Endothelial cell of umbilical vein (primary cell): ENCODE data around the gene HDAC4. TPM values are rescaled to one million over a fixed set of nuclear protein-coding genes. Genes with fewer than 3 reads are reported as not detected.

Experiments used
- BruUV-seq: library from RNA; stranded (reverse); fragments of 400-500 nt; replicated peaks from 2 replicates; lab custom pipeline; 2021; lab: Mats Ljungman, UMichigan
- CTCF ChIA-PET: fragments of 300-600, 350-600 bp; sonication (Branson Sonifier 250); formaldehyde crosslinking; loops from one replicate; lab custom pipeline; 2021; ENCODE audit warnings: antibody characterized with exemption, inconsistent platforms; lab: Charles Lee
- POLR2A ChIA-PET: fragments of 300-600, 350-600 bp; sonication (Branson Sonifier 250); formaldehyde crosslinking; loops from one replicate; lab custom pipeline; 2021; ENCODE audit warnings: antibody characterized with exemption, inconsistent platforms; lab: Charles Lee
- DNase-seq: peaks from one replicate; pipeline ENCODE4 v3.0.0-alpha.2; 2011; ENCODE audit warnings: low read depth, low spot score
- FAIRE-seq: peaks from 2 replicates; lab custom pipeline; 2011; peaks lifted over from hg19 to GRCh38; lab: Jason Lieb, UNC
- H2AFZ ChIP-seq: 2 replicates; pipeline ENCODE4 v1.6.0; 2012; ENCODE audit warnings: low read depth, low read length, control low read depth, inconsistent platforms
- H3K27ac ChIP-seq: 2 replicates; pipeline ENCODE4 v1.5.1; 2011; ENCODE audit warnings: low read depth, mild to moderate bottlenecking, control low read depth, low read length, moderate library complexity; ENCODE audit not compliant: insufficient read depth
- H3K27me3 ChIP-seq, 2 experiments: 2 replicates each; pipeline versions ENCODE4 v1.6.0 to v1.6.1; 2011; ENCODE audit warnings: low read length in 2 of 2, mixed read lengths in 1 of 2; ENCODE audit not compliant: control insufficient read depth in 2 of 2, insufficient read depth in 2 of 2
- H3K36me3 ChIP-seq, 2 experiments: 2 replicates in 1 of 2; 3 replicates in 1 of 2; pipeline ENCODE4 v1.5.1; 2011; ENCODE audit warnings: low read length in 2 of 2, mild to moderate bottlenecking in 1 of 2, moderate library complexity in 1 of 2; ENCODE audit not compliant: control insufficient read depth in 2 of 2, insufficient read depth in 2 of 2; ENCODE audit errors: extremely low read depth in 1 of 2
- H3K4me1 ChIP-seq: 3 replicates; pipeline ENCODE4 v1.5.1; 2011; ENCODE audit warnings: mild to moderate bottlenecking, low read length; ENCODE audit not compliant: control insufficient read depth, insufficient read depth; ENCODE audit errors: extremely low read depth
- H3K4me2 ChIP-seq: 2 replicates; pipeline ENCODE4 v1.6.1; 2011; ENCODE audit warnings: low read length, control low read depth, mixed read lengths; ENCODE audit not compliant: insufficient read depth
- H3K4me3 ChIP-seq, 3 experiments: fragments of 200-600 bp in 1 of 3; sonication (generic), shearing (Covaris generic) in 1 of 3; replicated peaks in 1 of 3; 2 replicates each; pipeline ENCODE4 v1.5.1; 2011 to 2016; ENCODE audit warnings: control low read depth in 3 of 3, low read length in 3 of 3, mild to moderate bottlenecking in 2 of 3, inconsistent platforms in 1 of 3, low read depth in 1 of 3, moderate library complexity in 1 of 3; ENCODE audit not compliant: insufficient read depth in 1 of 3
- H3K79me2 ChIP-seq: 2 replicates; pipeline ENCODE4 v1.6.0; 2012; ENCODE audit warnings: low read length, inconsistent platforms; ENCODE audit not compliant: control insufficient read depth, insufficient read depth
- H3K9ac ChIP-seq: replicated peaks from 2 replicates; pipeline ENCODE3; 2011; ENCODE audit warnings: low read length, control low read depth; ENCODE audit not compliant: insufficient read depth; ENCODE audit errors: extremely low read depth
- H3K9me1 ChIP-seq: replicated peaks from 3 replicates; pipeline ENCODE4 v1.6.0; 2011; ENCODE audit warnings: mild to moderate bottlenecking, low read length; ENCODE audit not compliant: control insufficient read depth, insufficient read depth; ENCODE audit errors: extremely low read depth
- H3K9me3 ChIP-seq: replicated peaks from 2 replicates; pipeline ENCODE4 v1.5.1; 2012; ENCODE audit warnings: low read length, inconsistent platforms; ENCODE audit not compliant: control insufficient read depth, insufficient read depth
- H4K20me1 ChIP-seq: replicated peaks from 2 replicates; pipeline ENCODE3; 2011; ENCODE audit warnings: mild to moderate bottlenecking, low read length; ENCODE audit not compliant: control insufficient read depth, insufficient read depth; ENCODE audit errors: extremely low read depth
- CTCF ChIP-seq, 2 donors: IDR thresholded peaks; 1 replicate in 1 of 2; 2 replicates in 1 of 2; pipeline ENCODE4 v1.5.1; 2011; ENCODE audit warnings: low read length in 2 of 2, mild to moderate bottlenecking in 2 of 2, moderate library complexity in 2 of 2, control low read depth in 1 of 2, inconsistent platforms in 1 of 2, low read depth in 1 of 2; ENCODE audit not compliant: insufficient read depth in 1 of 2; ENCODE audit errors: extremely low read depth in 1 of 2
- EZH2 ChIP-seq: IDR thresholded peaks from 2 replicates; pipeline ENCODE4 v1.6.1; 2012; ENCODE audit warnings: borderline replicate concordance, low read depth, mild to moderate bottlenecking, moderate library complexity, low read length, inconsistent platforms; ENCODE audit not compliant: severe bottlenecking
- FOS ChIP-seq: IDR thresholded peaks from 2 replicates; pipeline ENCODE4 v1.6.1; 2011; ENCODE audit warnings: mild to moderate bottlenecking, low read length, moderate library complexity, borderline replicate concordance; ENCODE audit not compliant: insufficient read depth
- GATA2 ChIP-seq: IDR thresholded peaks from 2 replicates; pipeline ENCODE4 v1.7.0; 2011; ENCODE audit warnings: low read depth, mild to moderate bottlenecking, moderate library complexity, mixed read lengths, low read length; ENCODE audit not compliant: insufficient read length, insufficient read depth
- JUN ChIP-seq: IDR thresholded peaks from 2 replicates; pipeline ENCODE4 v1.6.1; 2011; ENCODE audit warnings: borderline replicate concordance, low read depth; ENCODE audit not compliant: insufficient read length, insufficient read depth
- MAX ChIP-seq: IDR thresholded peaks from 2 replicates; pipeline ENCODE4 v1.6.1; 2011; ENCODE audit not compliant: insufficient read depth, insufficient read length
- MYC ChIP-seq: IDR thresholded peaks from one replicate; pipeline ENCODE4 v1.6.1; 2011; ENCODE audit warnings: mild to moderate bottlenecking, low read depth, low read length
- POLR2A ChIP-seq: IDR thresholded peaks from 2 replicates; pipeline ENCODE4 v1.6.1; 2012; ENCODE audit warnings: low read depth, mild to moderate bottlenecking, control low read depth, low read length
- POLR2AphosphoS5 ChIP-seq: IDR thresholded peaks from 2 replicates; pipeline ENCODE4 v1.6.1; 2012; ENCODE audit warnings: low read depth, mild to moderate bottlenecking, control low read depth, low read length, moderate library complexity; ENCODE audit not compliant: insufficient read depth
- dilution Hi-C: fragments of 300-500 bp; cut with MboI; formaldehyde crosslinking; loops from one replicate; pipeline ENCODE4 v1.15.0; 2019; ENCODE audit warnings: low sequenced_read_pairs; ENCODE audit not compliant: extremely low pct_ligation_motif_present
- intact Hi-C: fragments of 100-400 bp; cut with micrococcal nuclease; formaldehyde crosslinking; loops from one replicate; pipeline ENCODE4 v1.10.0; 2022
- polyA plus RNA-seq, 4 experiments: library from polyadenylated mRNA; depleted of rRNA in 3 of 4; stranded (reverse) in 3 of 4; unstranded in 1 of 4; fragments of >200 nt; gene quantifications; 2 replicates each; pipeline versions ENCODE4 v1.2.1 to v1.2.3, GENCODE V29; 2011 to 2012; ENCODE audit warnings: missing spikeins in 1 of 4
- total RNA-seq: library from RNA; stranded (reverse); gene quantifications from 2 replicates; pipeline ENCODE4 v1.2.3, GENCODE V29; 2021

Gene HDAC4
- total and polyA plus RNA-seq, 2 donors (not counting 3 experiments of a cell fraction or from before 2014, with no cell fraction given), result 13.4 to 33.0 TPM

GRCh38 chr2:239397931-239398471, 2.8 kb downstream of the HDAC4 start:
- ChIA-PET POLR2A (no interaction called here), CTCF (interaction anchor here (0.9 to 1.3 kb wide), 2 partner anchors 130 to 253 kb away, joined by 3 read pairs; no protein-coding TSS in a partner anchor)
- H3K4me3 ChIP-seq, result no peak overlapping the region
- H3K9me1 ChIP-seq, result no peaks in the 10 kb centered on the region
- no peak overlapping the region for H3K4me2 ChIP-seq
- H3K4me1 ChIP-seq, result peaks cover 14% of the 10 kb centered on the region
- H2AFZ ChIP-seq, result no peak overlapping the region
- H3K79me2 ChIP-seq, result peaks cover 24% of the 10 kb centered on the region
- DNase-seq (no peak), FAIRE-seq (no peak)
- H3K9me3 ChIP-seq, result no peaks in the 10 kb centered on the region
- no peak overlapping the region for H3K9ac ChIP-seq
- TF ChIP-seq MYC (no peak), MAX (no peak), CTCF (IDR thresholded peaks at IDR 0.05; ENCODE audit: extremely low read depth in 1 of 2, insufficient read depth in 1 of 2, low read depth in 1 of 2, low read length in 2 of 2) (no peak), EZH2 (no peak), POLR2A (no peak), GATA2 (no peak), JUN (no peak), POLR2AphosphoS5 (no peak), FOS (no peak)
- no peaks in the 10 kb centered on the region for H3K27me3 ChIP-seq
- no peak overlapping the region for H3K27ac ChIP-seq
- H3K36me3 ChIP-seq, result no peaks in the 10 kb centered on the region
- intact Hi-C loops, result no loop called here
- no TSS peak for BruUV-seq
- dilution Hi-C loops, result no loop called here
- no peaks in the 10 kb centered on the region for H4K20me1 ChIP-seq
